CD14-positive monocyte (primary cell): Measurements from ENCODE around the gene RC3H2. TPM values are rescaled to one million over a fixed set of nuclear protein-coding genes. Genes with fewer than 3 reads are reported as not detected.

Experiments used
- DNase-seq, 3 donors: peaks; one replicate each; pipeline ENCODE4 v3.0.0-alpha.2; 2011 to 2022
- H2AFZ ChIP-seq: 2 replicates; pipeline ENCODE4 v1.6.0; 2012; ENCODE audit warnings: mild to moderate bottlenecking, low read depth, low read length, inconsistent platforms; ENCODE audit not compliant: insufficient read depth, poor library complexity, severe bottlenecking
- H3K27ac ChIP-seq, 2 donors: 1 replicate in 1 of 2; 2 replicates in 1 of 2; pipeline ENCODE4 v1.5.1; 2012 to 2013; ENCODE audit warnings: low read length in 2 of 2, control low read depth in 1 of 2, inconsistent platforms in 1 of 2, low read depth in 1 of 2, mild to moderate bottlenecking in 1 of 2
- H3K27me3 ChIP-seq, 2 donors: one replicate each; pipeline versions ENCODE4 v1.6.0 to v1.6.1; 2011 to 2013; ENCODE audit warnings: low read length in 2 of 2; ENCODE audit not compliant: control insufficient read depth in 2 of 2, insufficient read depth in 2 of 2
- H3K36me3 ChIP-seq, 2 donors: replicated peaks in 1 of 2; 1 replicate in 1 of 2; 2 replicates in 1 of 2; pipeline versions ENCODE4 v1.5.1 to v1.6.1; 2012 to 2013; ENCODE audit warnings: low read length in 2 of 2, control low read depth in 1 of 2, inconsistent platforms in 1 of 2, mild to moderate bottlenecking in 1 of 2; ENCODE audit not compliant: insufficient read depth in 2 of 2, control insufficient read depth in 1 of 2
- H3K4me1 ChIP-seq, 2 donors: 1 replicate in 1 of 2; 2 replicates in 1 of 2; pipeline versions ENCODE4 v1.5.1 to v1.6.1; 2012 to 2013; ENCODE audit warnings: low read length in 2 of 2, control low read depth in 1 of 2, inconsistent platforms in 1 of 2, mild to moderate bottlenecking in 1 of 2, moderate library complexity in 1 of 2; ENCODE audit not compliant: insufficient read depth in 2 of 2, control insufficient read depth in 1 of 2
- H3K4me2 ChIP-seq: replicated peaks from 2 replicates; pipeline ENCODE3; 2012; ENCODE audit warnings: low read length, moderate library complexity, mild to moderate bottlenecking; ENCODE audit not compliant: poor library complexity, severe bottlenecking; ENCODE audit errors: extremely low read depth
- H3K4me3 ChIP-seq, 3 experiments: fragments of 200-600 bp in 1 of 3; sonication (generic) in 1 of 3; replicated peaks in 1 of 3; 1 replicate in 2 of 3; 2 replicates in 1 of 3; pipeline ENCODE4 v1.5.1; 2011 to 2013; ENCODE audit warnings: low read length in 3 of 3, mild to moderate bottlenecking in 3 of 3, control low read depth in 2 of 3, low read depth in 2 of 3, inconsistent platforms in 1 of 3, moderate library complexity in 1 of 3
- H3K79me2 ChIP-seq: 2 replicates; pipeline ENCODE4 v1.6.0; 2012; ENCODE audit warnings: mild to moderate bottlenecking, control low read depth, inconsistent platforms, low read length, moderate library complexity; ENCODE audit not compliant: insufficient read depth
- H3K9ac ChIP-seq: 2 replicates; pipeline ENCODE4 v1.6.0; 2017; ENCODE audit warnings: low read length, mild to moderate bottlenecking; ENCODE audit not compliant: insufficient read depth, poor library complexity, severe bottlenecking
- H3K9me3 ChIP-seq, 2 donors: replicated peaks in 1 of 2; 1 replicate in 1 of 2; 2 replicates in 1 of 2; pipeline versions ENCODE4 v1.5.1 to v1.6.1; 2012 to 2013; ENCODE audit warnings: low read length in 2 of 2, control low read depth in 1 of 2; ENCODE audit not compliant: control insufficient read depth in 1 of 2, insufficient read depth in 1 of 2
- H4K20me1 ChIP-seq: 2 replicates; pipeline ENCODE4 v1.6.0; 2012; ENCODE audit warnings: mild to moderate bottlenecking, low read length, control low read depth, moderate library complexity; ENCODE audit not compliant: insufficient read depth
- H3K27ac Mint-ChIP-seq, 7 donors: one replicate each; pipeline ENCODE4 v1.8.0; 2020; ENCODE audit warnings: mild to moderate bottlenecking in 7 of 7, mixed read lengths in 7 of 7, moderate library complexity in 6 of 7, inconsistent platforms in 2 of 7
- H3K27me3 Mint-ChIP-seq, 3 donors: one replicate each; pipeline ENCODE4 v1.8.0; 2021 to 2022; ENCODE audit warnings: low read depth in 3 of 3, mild to moderate bottlenecking in 3 of 3, mixed read lengths in 3 of 3, moderate library complexity in 3 of 3, inconsistent platforms in 1 of 3
- H3K36me3 Mint-ChIP-seq, 2 donors: one replicate each; pipeline ENCODE4 v1.8.0; 2020; ENCODE audit warnings: mixed read lengths in 2 of 2, inconsistent platforms in 1 of 2, mild to moderate bottlenecking in 1 of 2
- H3K4me1 Mint-ChIP-seq: one replicate; pipeline ENCODE4 v1.8.0; 2020; ENCODE audit warnings: mild to moderate bottlenecking, mixed read lengths
- H3K4me3 Mint-ChIP-seq, 2 donors: one replicate each; pipeline ENCODE4 v1.8.0; 2020; ENCODE audit warnings: mild to moderate bottlenecking in 2 of 2, mixed read lengths in 2 of 2, moderate library complexity in 1 of 2
- H3K9me3 Mint-ChIP-seq, 7 donors: one replicate each; pipeline ENCODE4 v1.8.0; 2020 to 2022; ENCODE audit warnings: mixed read lengths in 7 of 7, mild to moderate bottlenecking in 6 of 7, moderate library complexity in 6 of 7, inconsistent platforms in 2 of 7
- WGBS: methylation state at CpG from one replicate; pipeline ENCODE4 v1.1.5; 2013; ENCODE audit warnings: missing lambda C conversion rate; ENCODE audit not compliant: insufficient coverage; 5-methylcytosine and 5-hydroxymethylcytosine counted together
- intact Hi-C, 2 donors: fragments of 100-400 bp; cut with micrococcal nuclease; formaldehyde crosslinking; loops; one replicate each; pipeline versions ENCODE4 v1.15.0 to v1.15.1; 2023
- polyA plus RNA-seq, 3 donors: library from polyadenylated mRNA; depleted of rRNA in 1 of 3; unstranded in 2 of 3; stranded (reverse) in 1 of 3; fragments of 300-500 nt in 2 of 3; fragments of >200 nt in 1 of 3; fragmentation: Illumina TruSeq in 2 of 3; gene quantifications; 1 replicate in 2 of 3; 2 replicates in 1 of 3; pipeline ENCODE4 v1.2.3, GENCODE V29; 2012 to 2021
- TF ChIP-seq, protein P1 (sequence below): fragments of 200-600 bp; IDR thresholded peaks from one replicate; pipeline ENCODE4 v1.8.0; 2022; ENCODE audit warnings: antibody characterized with exemption, mild to moderate bottlenecking

RC3H2 gene
- polyA plus RNA-seq, 3 donors: 11.3 to 24.6 (median 11.8) TPM

DNA sequence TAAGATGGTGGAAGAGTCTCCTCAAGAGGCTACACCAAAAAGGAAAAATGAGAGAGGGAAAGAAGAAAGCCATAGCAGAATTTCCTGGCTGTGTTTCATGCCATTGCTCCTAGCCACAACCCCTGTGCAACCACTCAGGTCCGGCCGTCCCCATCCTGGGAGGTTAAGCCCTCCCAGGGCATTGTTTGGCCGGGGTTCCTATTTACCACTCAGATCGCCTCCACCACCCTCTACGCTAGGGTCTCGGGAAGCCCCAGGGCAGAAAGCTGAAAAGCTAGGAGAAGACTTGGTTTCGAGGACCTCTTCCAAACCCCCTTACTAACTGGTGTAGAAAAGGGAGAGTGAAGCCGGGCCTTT, 715 bp downstream of the RC3H2 start:
- TF ChIP-seq, protein P1, sequence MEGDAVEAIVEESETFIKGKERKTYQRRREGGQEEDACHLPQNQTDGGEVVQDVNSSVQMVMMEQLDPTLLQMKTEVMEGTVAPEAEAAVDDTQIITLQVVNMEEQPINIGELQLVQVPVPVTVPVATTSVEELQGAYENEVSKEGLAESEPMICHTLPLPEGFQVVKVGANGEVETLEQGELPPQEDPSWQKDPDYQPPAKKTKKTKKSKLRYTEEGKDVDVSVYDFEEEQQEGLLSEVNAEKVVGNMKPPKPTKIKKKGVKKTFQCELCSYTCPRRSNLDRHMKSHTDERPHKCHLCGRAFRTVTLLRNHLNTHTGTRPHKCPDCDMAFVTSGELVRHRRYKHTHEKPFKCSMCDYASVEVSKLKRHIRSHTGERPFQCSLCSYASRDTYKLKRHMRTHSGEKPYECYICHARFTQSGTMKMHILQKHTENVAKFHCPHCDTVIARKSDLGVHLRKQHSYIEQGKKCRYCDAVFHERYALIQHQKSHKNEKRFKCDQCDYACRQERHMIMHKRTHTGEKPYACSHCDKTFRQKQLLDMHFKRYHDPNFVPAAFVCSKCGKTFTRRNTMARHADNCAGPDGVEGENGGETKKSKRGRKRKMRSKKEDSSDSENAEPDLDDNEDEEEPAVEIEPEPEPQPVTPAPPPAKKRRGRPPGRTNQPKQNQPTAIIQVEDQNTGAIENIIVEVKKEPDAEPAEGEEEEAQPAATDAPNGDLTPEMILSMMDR: no peak
- peaks cover 0 to 1% (median 0%) of the 10 kb centered on the region in 3 donors for H3K27me3 Mint-ChIP-seq

DNA sequence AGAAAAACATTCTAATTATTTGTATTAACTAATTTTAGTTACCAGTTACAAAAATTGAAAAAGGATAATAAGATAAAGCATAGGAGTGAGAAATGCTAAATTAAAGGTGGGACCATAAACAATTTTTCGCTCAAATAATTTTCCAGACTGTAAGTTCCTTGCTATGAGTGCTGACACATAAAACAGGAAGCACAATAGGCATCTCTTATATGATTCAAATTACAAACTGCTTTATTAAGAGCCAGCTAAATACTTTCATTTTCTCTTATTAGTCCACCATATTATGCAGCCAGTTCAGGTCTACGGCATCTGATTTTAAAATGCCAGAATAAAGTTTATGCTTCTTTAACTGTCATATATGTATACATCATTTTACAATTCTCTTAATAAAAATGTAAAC, 4.4 kb downstream of the RC3H2 start:
- Histone ChIP-seq H3K9me3 (no peaks in the 10 kb centered on the region), H3K36me3 (peaks cover 6 to 25% of the 10 kb centered on the region in 2 donors), H3K27me3 (no peaks in the 10 kb centered on the region), H4K20me1 (peaks cover 26% of the 10 kb centered on the region), H3K9ac (peak overlapping the region; percentile 54), H3K4me3 (peak overlapping the region; percentile 51 to 89 (median 75)), H2AFZ (peak overlapping the region; percentile 73), H3K4me2 (peak overlapping the region; percentile 73), H3K27ac (peak overlapping the region in 1 of 2 donors; percentile 89), H3K4me1 (peaks cover 19 to 32% of the 10 kb centered on the region in 2 donors), H3K79me2 (peaks cover 90% of the 10 kb centered on the region)
- H3K27ac Mint-ChIP-seq: peak overlapping the region; percentile 81 to 90 (median 84)
- DNase-seq: peak; percentile 29 to 76 (median 58)
- peaks cover 16% of the 10 kb centered on the region for H3K4me1 Mint-ChIP-seq
- H3K27me3 Mint-ChIP-seq: peaks cover 0 to 1% (median 0%) of the 10 kb centered on the region in 3 donors
- H3K36me3 Mint-ChIP-seq: peaks cover 12 to 20% of the 10 kb centered on the region in 2 donors
- no CpG with 5 or more reads among the region's 2 CpGs for WGBS
- intact Hi-C loops: loop anchor here in 1 of 2 donors (5.0 to 10.0 kb wide), 3 partner anchors 42 to 636 kb away; partner anchors contain the start of genes MRRF, RABGAP1 and RBM18
- no peaks in the 10 kb centered on the region for H3K9me3 Mint-ChIP-seq
- peak overlapping the region; percentile 60 to 62 for H3K4me3 Mint-ChIP-seq
- TF ChIP-seq, protein P1: no peak

More for the DNA sequence above, 715 bp downstream of the RC3H2 start:
- H3K36me3 ChIP-seq: peaks cover 0 to 11% of the 10 kb centered on the region in 2 donors
- no CpG with 5 or more reads among the region's 8 CpGs for WGBS
- Mint-ChIP-seq H3K4me3 (peak overlapping the region; percentile 90 to 94), H3K36me3 (peaks cover 8 to 11% of the 10 kb centered on the region in 2 donors), H3K4me1 (peaks cover 16% of the 10 kb centered on the region), H3K9me3 (no peaks in the 10 kb centered on the region), H3K27ac (peak overlapping the region; percentile 91 to 96 (median 92))
- H3K9me3 ChIP-seq: peaks cover 0 to 3% of the 10 kb centered on the region in 2 donors
- peak overlapping the region; percentile 83 to 90 for H3K27ac ChIP-seq
- DNase-seq: peak in 2 of 3 donors; percentile 16 to 34
- H3K9ac ChIP-seq: peak overlapping the region; percentile 98
- no peaks in the 10 kb centered on the region for H3K27me3 ChIP-seq
- intact Hi-C loops: loop anchor here (2.0 to 10.0 kb wide), 4 partner anchors 36 to 640 kb away; partner anchors contain the start of genes RABGAP1 (in 2 of the 2), MRRF (in 1 of the 2) and RBM18 (in 1 of the 2)
- peak overlapping the region; percentile 63 to 93 (median 71) for H3K4me3 ChIP-seq
- H2AFZ ChIP-seq: peak overlapping the region; percentile 84
- peaks cover 19 to 32% of the 10 kb centered on the region in 2 donors for H3K4me1 ChIP-seq
- peaks cover under 1% of the 10 kb centered on the region for H4K20me1 ChIP-seq
- peaks cover 54% of the 10 kb centered on the region for H3K79me2 ChIP-seq
- peak overlapping the region; percentile 90 for H3K4me2 ChIP-seq
